Colon (tissue), 2 donors: ENCODE measurements around the gene TPRA1.

Source experiments
- FAIRE-seq: peaks from 2 replicates; lab custom pipeline; 2012; peaks lifted over from hg19 to GRCh38; lab: Jason Lieb, UNC
- donor health status: control.
- donor health status: control.

TPRA1 gene

DNA sequence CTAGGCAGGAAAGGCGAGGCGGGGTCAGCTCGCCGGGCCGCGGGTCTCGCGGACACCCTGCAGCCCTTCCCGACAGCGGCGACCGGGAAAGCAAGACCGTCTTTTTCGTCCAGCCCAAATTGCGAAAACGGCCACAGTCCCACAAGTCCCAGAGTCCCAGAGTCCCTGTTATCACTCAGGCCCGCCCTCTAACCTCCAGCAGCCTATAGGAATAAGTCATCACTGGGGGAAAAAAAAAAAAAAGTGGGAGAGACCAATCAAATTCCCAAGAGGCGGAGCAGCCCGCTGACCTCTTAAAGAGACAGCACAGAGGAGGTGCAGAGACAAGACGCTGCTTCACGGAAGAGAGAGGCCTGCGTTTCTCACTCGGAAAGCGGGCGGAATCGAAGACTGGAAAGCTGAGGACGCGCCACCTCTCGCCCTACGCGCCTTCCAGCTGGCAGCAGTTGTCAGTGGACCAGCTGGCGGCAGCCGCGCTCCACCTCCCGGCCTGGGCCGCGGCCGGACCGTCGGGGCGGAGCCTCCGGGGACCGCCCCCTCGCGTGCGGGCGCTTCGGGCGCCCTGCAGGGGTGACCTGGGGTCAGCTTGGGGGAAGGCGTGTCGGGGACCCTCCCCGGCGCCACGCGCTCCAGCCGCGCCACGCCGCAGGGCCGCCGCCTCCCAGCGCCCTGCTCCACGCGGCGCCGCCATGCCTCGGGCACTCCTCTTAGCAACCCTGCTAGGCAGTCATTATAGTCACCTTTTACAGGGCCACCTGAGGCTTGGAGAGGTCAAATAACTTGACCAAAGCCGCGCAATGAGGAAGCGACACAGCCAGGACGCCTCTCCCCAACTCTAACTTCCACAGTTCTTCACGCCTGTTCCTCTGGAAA, at the start of gene TPRA1:
TPRA1 (minus strand) TSS at position 141 of the 873 bp plus-strand sequence. CDS start 10,587 bp downstream, outside the sequence.
- FAIRE-seq, result no peak

GRCh38 chr3:127640042-127640355, 49.5 kb upstream of the TPRA1 start:
- no peak for FAIRE-seq

- FAIRE-seq, result no peak
Observed at GRCh38 chr3:127639173-127640041, 48.9 kb upstream of the TPRA1 start.

GRCh38 chr3:127637971-127638370, 47.4 kb upstream of the TPRA1 start:
- FAIRE-seq, result no peak

GRCh38 chr3:127637546-127637945, 47.0 kb upstream of the TPRA1 start:
- FAIRE-seq, result no peak

- no peak for FAIRE-seq
Observed at GRCh38 chr3:127634653-127635052, 44.1 kb upstream of the TPRA1 start.

- FAIRE-seq, result no peak
Observed at GRCh38 chr3:127632035-127632820, 41.7 kb upstream of the TPRA1 start.

GRCh38 chr3:127630811-127631714, 40.5 kb upstream of the TPRA1 start:
- no peak for FAIRE-seq

- FAIRE-seq, result no peak
Observed at GRCh38 chr3:127629467-127630403, 39.2 kb upstream of the TPRA1 start.

DNA sequence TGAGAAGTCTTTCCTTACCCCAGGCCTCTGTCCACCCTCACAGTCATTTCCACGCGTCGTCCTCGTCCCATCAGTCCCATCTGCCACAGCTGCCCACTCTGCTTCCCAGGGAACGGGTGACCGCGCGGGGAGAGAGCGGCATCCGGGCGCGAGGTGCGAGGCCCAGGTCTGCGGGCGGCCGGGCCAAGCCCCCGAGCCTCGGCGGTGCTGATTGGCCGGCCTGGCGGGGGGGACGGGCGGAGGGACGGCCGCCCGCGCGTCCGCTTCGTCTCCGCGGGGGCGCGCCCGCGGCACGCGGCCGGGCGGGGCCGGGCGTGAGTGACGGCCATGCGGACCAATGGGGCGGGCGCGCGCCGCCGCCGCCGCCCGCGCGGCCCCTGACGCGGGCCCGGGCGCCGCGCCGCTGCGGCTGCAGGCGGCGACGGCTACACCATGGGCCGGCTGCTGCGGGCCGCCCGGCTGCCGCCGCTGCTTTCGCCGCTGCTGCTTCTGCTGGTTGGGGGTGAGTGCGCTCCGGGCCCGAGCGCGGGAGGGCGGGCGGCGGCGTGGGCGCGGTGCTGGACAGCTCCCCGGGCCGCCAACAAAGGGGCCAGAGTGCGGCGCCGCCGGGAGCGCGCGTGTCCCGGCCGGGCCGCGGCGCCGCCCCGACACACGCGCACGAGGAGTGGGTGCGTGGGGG, 38.4 kb upstream of the TPRA1 start, which contains the start of gene PODXL2:
PODXL2 (plus strand) TSS at position 398 of the 679 bp plus-strand sequence; CDS start at position 433, 35 bp downstream.
- FAIRE-seq, result no peak

DNA sequence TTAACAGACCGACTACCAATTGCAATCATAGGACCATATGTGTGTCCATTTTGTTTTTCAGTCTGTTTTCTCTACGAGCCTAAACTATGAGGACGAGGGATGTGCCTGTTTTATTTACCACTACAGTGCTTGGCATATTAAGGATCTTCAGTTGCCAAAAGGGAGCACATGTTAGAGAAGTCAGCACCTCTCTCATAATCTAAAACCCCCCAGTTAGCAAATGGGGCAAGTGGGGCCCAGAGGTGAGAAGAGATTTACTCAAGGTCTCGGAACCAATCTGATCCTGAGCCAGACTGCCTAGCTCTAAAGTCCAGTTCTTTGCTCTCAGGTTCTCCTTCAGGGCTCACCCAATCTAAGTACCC, 37.9 kb upstream of the TPRA1 start:
- FAIRE-seq, result no peak

DNA sequence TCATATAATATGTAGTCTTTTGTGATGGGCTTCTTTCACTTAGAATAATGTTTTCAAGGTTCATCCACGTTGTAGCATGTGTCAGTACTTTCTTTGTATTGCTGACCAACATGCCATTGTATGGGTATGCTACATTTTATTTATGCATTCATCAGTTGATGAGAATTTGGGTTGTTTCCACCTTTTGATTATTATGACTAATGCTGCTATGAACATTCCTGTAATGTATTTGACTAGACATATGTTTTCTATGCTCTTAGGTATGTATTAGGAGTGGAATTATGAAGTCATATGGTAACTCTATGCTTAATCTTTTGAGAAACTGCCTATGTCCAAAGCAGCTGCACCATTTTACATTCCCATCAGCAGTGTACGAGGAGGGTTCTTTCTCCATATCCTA, 35.3 kb upstream of the TPRA1 start:
- no peak for FAIRE-seq

GRCh38 chr3:127624063-127624462, 33.5 kb upstream of the TPRA1 start:
- FAIRE-seq, result no peak

DNA sequence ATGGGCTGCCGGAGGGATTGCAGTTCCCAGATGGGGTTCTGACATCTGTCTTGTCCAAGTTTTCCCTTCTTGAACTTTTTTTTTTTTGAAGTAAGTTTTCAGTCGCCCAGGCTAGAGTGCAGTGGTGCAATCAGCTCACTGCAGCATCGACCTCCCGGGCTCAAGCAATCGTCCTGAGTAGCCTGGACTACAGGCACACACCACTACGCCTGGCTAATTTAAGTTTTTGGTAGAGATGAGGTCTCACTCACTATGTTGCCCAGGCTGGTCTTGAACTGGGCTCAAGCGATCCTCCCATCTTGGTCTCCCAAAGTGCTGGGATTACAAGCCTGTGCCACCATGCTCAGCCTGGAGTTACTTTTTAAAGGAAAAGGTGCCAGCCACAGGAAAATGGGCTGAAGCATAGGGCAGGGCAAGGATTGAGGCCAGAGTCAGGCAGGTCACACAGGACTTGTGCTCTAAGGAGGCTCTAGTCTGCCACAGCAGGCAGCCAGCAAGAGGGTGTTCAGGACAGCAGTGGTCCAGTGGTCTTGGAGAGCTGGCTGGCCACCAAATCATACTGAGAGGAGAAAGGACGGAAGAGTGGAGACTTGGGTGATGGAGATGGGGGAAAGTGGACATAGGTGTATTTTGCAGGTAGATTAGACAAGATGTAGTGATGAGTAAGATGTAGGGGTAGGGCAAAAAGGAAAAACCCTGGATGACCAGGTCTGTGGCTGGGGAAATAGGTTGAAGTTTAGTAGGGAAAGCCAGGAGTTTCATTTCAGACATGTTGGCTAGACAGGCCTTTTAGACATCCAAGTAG, 32.4 kb upstream of the TPRA1 start:
- FAIRE-seq, result no peak

DNA sequence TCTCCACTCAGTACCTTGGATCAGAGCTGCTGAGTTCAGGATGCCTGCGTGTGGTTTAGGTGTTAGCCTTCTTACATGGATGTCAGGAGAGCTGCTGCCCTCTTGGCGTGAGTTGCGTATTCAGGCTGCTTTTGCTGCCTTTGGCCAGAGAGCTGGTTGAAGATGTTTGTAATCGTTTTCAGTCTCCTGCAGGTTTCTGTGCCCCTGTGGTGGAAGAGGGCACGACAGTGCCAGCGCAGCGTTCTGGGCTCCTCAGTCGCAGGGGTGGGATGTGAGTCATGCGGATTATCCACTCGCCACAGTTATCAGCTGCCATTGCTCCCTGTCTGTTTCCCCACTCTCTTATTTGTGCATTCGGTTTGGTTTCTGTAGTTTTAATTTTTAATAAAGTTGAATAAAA, 31.5 kb upstream of the TPRA1 start:
- no peak for FAIRE-seq

- no peak for FAIRE-seq
Observed at GRCh38 chr3:127620637-127621375, 30.3 kb upstream of the TPRA1 start.

DNA sequence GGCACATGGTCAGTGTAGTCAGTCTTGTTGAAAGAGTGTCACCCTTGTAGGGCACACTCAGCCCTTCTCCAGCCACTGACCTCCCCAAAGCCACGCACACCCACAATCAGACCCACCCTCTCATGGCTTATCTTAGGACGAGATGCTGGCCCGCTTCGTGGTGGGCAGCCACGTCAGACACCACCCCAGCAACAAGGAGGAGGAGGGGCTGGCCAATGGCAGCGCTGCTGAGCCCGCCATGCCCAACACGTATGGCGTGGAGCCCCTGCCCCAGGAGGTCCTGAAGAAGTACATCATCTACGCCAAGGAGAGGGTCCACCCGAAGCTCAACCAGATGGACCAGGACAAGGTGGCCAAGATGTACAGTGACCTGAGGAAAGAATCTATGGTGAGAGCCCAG, 28.4 kb upstream of the TPRA1 start:
- no peak for FAIRE-seq
